A549 (cell line): ENCODE data around the gene SLIT1. TPM values are rescaled to one million over a fixed set of nuclear protein-coding genes. Genes with fewer than 3 reads are reported as not detected.

Source experiments
- ATAC-seq, 2 experiments: fragments of 200-7000 bp in 1 of 2; fragments of >200 bp in 1 of 2; cut with Nextera tagmentation in 1 of 2; cut with Tn5 transposase in 1 of 2; 3 replicates each; pipeline versions ENCODE4 v1.8.0 to v1.9.1; 2018 to 2020; ENCODE audit warnings: mild to moderate bottlenecking in 1 of 2, moderate library complexity in 1 of 2
- CTCF ChIA-PET: fragments of 300-600 bp; sonication (Branson Sonifier 250); formaldehyde crosslinking; extraction: SDS; loops from one replicate; lab custom pipeline; 2021; ENCODE audit warnings: antibody characterized with exemption, inconsistent platforms; lab: Yijun Ruan, JAX
- POLR2A ChIA-PET: fragments of 350-600 bp; formaldehyde crosslinking; extraction: SDS; loops from one replicate; lab custom pipeline; 2021; ENCODE audit warnings: antibody characterized with exemption, inconsistent platforms; lab: Yijun Ruan, JAX
- DNase-seq, 2 experiments: peaks; one replicate each; pipeline versions ENCODE4 v3.0.0 to v3.0.0-alpha.2; 2011 to 2016; ENCODE audit warnings: low read depth in 1 of 2, low spot score in 1 of 2
- FAIRE-seq: peaks from 2 replicates; lab custom pipeline; 2011; peaks lifted over from hg19 to GRCh38; lab: Jason Lieb, UNC
- H3K27ac ChIP-seq, 2 experiments: fragments of >200 bp; sonication (Bioruptor Twin); formaldehyde crosslinking; 3 replicates each; pipeline ENCODE4 v1.5.1; 2016 to 2017
- H3K4me1 ChIP-seq: fragments of >200 bp; sonication (Bioruptor Twin); formaldehyde crosslinking; 3 replicates; pipeline ENCODE4 v1.6.1; 2016
- H3K4me2 ChIP-seq: fragments of >200 bp; sonication (Bioruptor Twin); formaldehyde crosslinking; 3 replicates; pipeline ENCODE4 v1.6.1; 2016
- H3K4me3 ChIP-seq: fragments of >200 bp; sonication (Bioruptor Twin); formaldehyde crosslinking; 3 replicates; pipeline ENCODE4 v1.5.1; 2016
- H3K9me3 ChIP-seq: fragments of >200 bp; sonication (Bioruptor Twin); formaldehyde crosslinking; 3 replicates; pipeline ENCODE4 v1.6.1; 2016
- BHLHE40 ChIP-seq: IDR thresholded peaks from 2 replicates; pipeline ENCODE4 v1.6.1; 2012; ENCODE audit warnings: low read depth, low read length, inconsistent platforms
- CHD4 ChIP-seq: fragments of 200-600 bp; sonication (generic); IDR thresholded peaks from 2 replicates; pipeline ENCODE4 v1.6.1; 2016; ENCODE audit warnings: antibody characterized with exemption, mild to moderate bottlenecking, borderline replicate concordance
- E2F6 ChIP-seq: IDR thresholded peaks from 2 replicates; pipeline ENCODE4 v1.6.1; 2012; ENCODE audit warnings: low read depth, borderline replicate concordance
- ELK1 ChIP-seq: fragments of 150-350 bp; IDR thresholded peaks from 2 replicates; pipeline ENCODE4 v1.6.1; 2014; ENCODE audit warnings: low read depth, mild to moderate bottlenecking, low read length
- FOSL2 ChIP-seq, 2 experiments: fragments of 450-650 bp in 1 of 2; fragments of >200 bp in 1 of 2; sonication (Bioruptor Twin) in 1 of 2; formaldehyde crosslinking; IDR thresholded peaks; 2 replicates each; pipeline versions ENCODE4 v1.5.0 to v1.6.1; 2016 to 2020; ENCODE audit warnings: mild to moderate bottlenecking in 1 of 2, moderate library complexity in 1 of 2
- GATA3 ChIP-seq: IDR thresholded peaks from 2 replicates; pipeline ENCODE4 v1.6.1; 2012; ENCODE audit warnings: borderline replicate concordance
- HDAC2 ChIP-seq: fragments of 200-600 bp; sonication (generic); IDR thresholded peaks from 2 replicates; pipeline ENCODE4 v1.6.1; 2016
- HOXA7 ChIP-seq: fragments of 250-450 bp; sonication (Bioruptor Pico); IDR thresholded peaks from 2 replicates; pipeline ENCODE4 v1.5.0; 2020; ENCODE audit warnings: mild to moderate bottlenecking, moderate library complexity
- HOXB5 ChIP-seq: fragments of 250-450 bp; sonication (Bioruptor Pico); IDR thresholded peaks from 2 replicates; pipeline ENCODE4 v1.5.0; 2020; ENCODE audit warnings: mild to moderate bottlenecking, moderate library complexity
- JUN ChIP-seq, 2 experiments: fragments of >200 bp; sonication (Bioruptor Twin); formaldehyde crosslinking; IDR thresholded peaks; 2 replicates in 1 of 2; 3 replicates in 1 of 2; pipeline ENCODE4 v1.6.1; 2016 to 2017
- KDM1A ChIP-seq: fragments of 200-600 bp; sonication (generic); IDR thresholded peaks from 2 replicates; pipeline ENCODE4 v1.6.1; 2016; ENCODE audit warnings: low read depth, mild to moderate bottlenecking
- KDM5A ChIP-seq: fragments of 200-600 bp; sonication (generic); IDR thresholded peaks from 2 replicates; pipeline ENCODE4 v1.6.1; 2016; ENCODE audit warnings: antibody characterized with exemption, mild to moderate bottlenecking
- MAZ ChIP-seq: fragments of 150-350 bp; IDR thresholded peaks from 2 replicates; pipeline ENCODE4 v1.6.1; 2014; ENCODE audit warnings: antibody characterized with exemption, low read depth, low read length, borderline replicate concordance
- MYC ChIP-seq: IDR thresholded peaks from 2 replicates; pipeline ENCODE4 v1.6.1; 2012; ENCODE audit warnings: mild to moderate bottlenecking, inconsistent platforms, low read length, improper control_type of control experiment, borderline replicate concordance
- NFE2L2 ChIP-seq: fragments of 150-350 bp; conservative IDR thresholded peaks from 2 replicates; pipeline ENCODE4 v1.6.1; 2014; ENCODE audit warnings: low read length
- NR3C1 ChIP-seq: fragments of >200 bp; sonication (Bioruptor Twin); formaldehyde crosslinking; IDR thresholded peaks from 3 replicates; pipeline ENCODE4 v1.6.1; 2017
- POLR2AphosphoS2 ChIP-seq: conservative IDR thresholded peaks from 2 replicates; pipeline ENCODE4 v1.6.1; 2012; ENCODE audit warnings: low read length, improper control_type of control experiment, inconsistent platforms
- RCOR1 ChIP-seq: fragments of 150-350 bp; IDR thresholded peaks from 2 replicates; pipeline ENCODE4 v1.6.1; 2014; ENCODE audit warnings: antibody characterized with exemption, low read length, low read depth
- REST ChIP-seq: fragments of 200-600 bp; sonication (generic); IDR thresholded peaks from 2 replicates; pipeline ENCODE4 v1.6.1; 2016; ENCODE audit warnings: antibody characterized with exemption, mild to moderate bottlenecking, moderate library complexity
- RFX5 ChIP-seq: fragments of 450-650 bp; IDR thresholded peaks from 2 replicates; pipeline ENCODE4 v1.7.1; 2014; ENCODE audit warnings: antibody characterized with exemption, mild to moderate bottlenecking, moderate library complexity
- RNF2 ChIP-seq: fragments of 200-600 bp; sonication (generic); IDR thresholded peaks from 2 replicates; pipeline ENCODE4 v1.6.1; 2016; ENCODE audit warnings: low read depth, mild to moderate bottlenecking, antibody characterized with exemption, moderate library complexity, borderline replicate concordance
- SMC3 ChIP-seq: fragments of >200 bp; sonication (Bioruptor Twin); formaldehyde crosslinking; IDR thresholded peaks from 3 replicates; pipeline ENCODE4 v1.6.1; 2018; ENCODE audit warnings: inconsistent platforms
- SREBF2 ChIP-seq: fragments of 450-650 bp; IDR thresholded peaks from 2 replicates; pipeline ENCODE4 v1.6.1; 2014; ENCODE audit warnings: mild to moderate bottlenecking, moderate library complexity
- TFCP2L1 ChIP-seq: fragments of 250-450 bp; sonication (Bioruptor Pico); IDR thresholded peaks from 2 replicates; pipeline ENCODE4 v1.5.0; 2021; ENCODE audit warnings: mild to moderate bottlenecking
- ZC3H11A ChIP-seq: fragments of 450-650 bp; IDR thresholded peaks from 2 replicates; pipeline ENCODE4 v1.6.1; 2014; ENCODE audit warnings: antibody characterized with exemption, mild to moderate bottlenecking
- ZNF302 ChIP-seq: fragments of 250-450 bp; sonication (Bioruptor Pico); IDR thresholded peaks from 2 replicates; pipeline ENCODE4 v1.9.0; 2021; ENCODE audit warnings: inconsistent platforms, mild to moderate bottlenecking, moderate library complexity
- WGBS: methylation state at CpG from one replicate; pipeline ENCODE4 v1.1.6; 2017; ENCODE audit errors: missing lambda C conversion rate; 5-methylcytosine and 5-hydroxymethylcytosine counted together
- polyA plus RNA-seq, 4 experiments: library from polyadenylated mRNA; depleted of rRNA in 3 of 4; stranded (reverse); fragments of >200 nt; fragmentation: RNase III in 1 of 4; extraction: RNeasy Plus Mini Kit Qiagen cat#74134 plus additional on column Dnase treatment in 1 of 4; gene quantifications; 2 replicates in 3 of 4; 3 replicates in 1 of 4; pipeline ENCODE4 v1.2.3, GENCODE V29; 2011 to 2017

The SLIT1 gene
- polyA plus RNA-seq, 2 of the 4 experiments (the other 2 are of a cell fraction) = 0.05 to 0.09 TPM

DNA sequence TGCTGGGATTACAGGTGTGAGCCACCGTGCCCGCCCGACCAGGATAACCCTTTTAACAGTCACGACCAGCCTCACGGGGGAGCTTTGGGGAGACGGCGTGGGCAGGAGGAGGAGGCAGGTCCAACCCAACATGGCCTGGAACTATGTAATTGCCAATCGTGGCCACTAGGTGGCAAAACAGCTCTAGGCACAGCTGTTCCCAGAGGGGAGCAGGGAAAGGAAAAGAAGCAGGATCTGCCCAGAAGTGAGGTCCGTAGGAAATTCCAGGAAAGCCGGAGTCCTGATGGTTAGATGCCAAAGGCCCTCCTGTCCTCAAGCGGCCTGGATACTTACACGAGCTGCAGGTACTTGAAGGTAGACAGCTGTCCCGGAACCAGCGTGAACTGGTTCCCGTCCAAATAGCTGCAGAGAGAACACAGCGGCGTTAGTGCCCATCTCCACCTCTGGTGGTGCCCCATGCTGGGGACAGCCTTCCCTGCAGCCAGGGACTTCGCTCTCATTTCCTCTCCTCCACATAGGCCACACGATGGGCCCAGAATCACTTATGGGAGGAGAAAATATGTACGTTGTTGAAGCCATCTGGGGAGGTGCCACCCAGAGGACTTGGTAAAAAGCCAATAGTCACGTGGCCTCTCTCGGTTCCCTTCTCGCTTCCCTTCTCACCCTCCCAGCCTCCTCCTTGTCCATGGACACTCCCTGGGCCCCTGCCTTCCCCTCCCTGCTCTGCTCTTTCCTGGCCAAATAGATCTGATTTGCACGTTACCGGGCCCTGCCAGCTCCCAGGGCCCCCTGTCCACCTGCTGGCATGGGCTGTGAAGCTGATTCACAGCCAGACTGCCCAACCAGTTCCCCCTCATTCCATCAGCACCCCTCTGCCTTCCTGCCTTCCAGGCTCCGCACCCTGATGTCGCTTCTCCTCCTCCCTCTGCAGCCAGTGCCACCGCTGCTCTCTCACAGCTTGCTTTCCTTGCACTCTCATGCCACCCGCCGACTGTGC is 148.1 kb downstream of the SLIT1 start (continued):
- no peak for TF ChIP-seq REST
- TF ChIP-seq KDM5A = no peak
- no peak for TF ChIP-seq RCOR1
- no peak for TF ChIP-seq RFX5

DNA sequence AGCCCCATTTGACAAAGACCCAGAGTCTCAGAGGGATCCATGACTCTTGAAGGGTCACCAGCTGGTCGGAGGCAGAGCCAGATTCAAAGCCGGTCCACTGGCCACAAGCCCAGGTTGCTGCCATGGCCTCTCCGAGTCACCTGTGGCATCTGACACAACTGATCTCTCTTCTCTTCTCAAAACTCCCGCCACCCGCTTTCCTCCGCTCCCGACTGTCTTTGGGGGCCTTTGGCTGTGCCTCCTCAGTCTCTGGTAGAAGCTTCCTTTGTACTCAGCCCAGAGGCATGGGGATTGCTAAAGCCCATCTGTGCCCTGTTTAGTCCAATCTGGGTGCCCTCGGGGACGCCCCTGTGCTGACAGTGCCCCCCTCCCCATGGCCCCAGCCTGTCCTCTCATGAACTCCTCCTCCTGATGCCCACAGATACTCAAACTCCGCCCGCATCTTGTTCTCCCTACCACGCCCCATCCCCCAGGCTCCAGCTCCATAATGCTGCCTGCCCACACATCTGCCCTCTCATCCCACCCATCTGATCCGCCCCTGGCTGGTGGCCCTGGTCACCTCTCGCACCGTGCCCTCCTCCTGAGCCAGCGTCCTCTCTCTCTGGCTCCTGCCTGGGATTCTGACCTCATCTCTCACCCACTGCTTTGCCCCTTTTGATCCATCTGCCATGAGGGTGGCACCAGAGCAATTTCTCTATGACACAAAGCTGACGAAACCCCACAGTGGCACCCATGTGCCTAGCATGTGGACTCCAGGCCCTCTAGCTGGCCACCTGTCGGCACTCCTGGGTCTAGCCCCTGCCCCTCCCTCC is 150.6 kb downstream of the SLIT1 start:
- ATAC-seq (no peak), FAIRE-seq (no peak), DNase-seq (no peak)
- Histone ChIP-seq H3K4me1 (no peaks in the 10 kb centered on the region), H3K4me2 (no peak overlapping the region), H3K9me3 (no peaks in the 10 kb centered on the region), H3K4me3 (no peak overlapping the region), H3K27ac (no peak overlapping the region)
- WGBS = 65% methylated on average over 18 of the region's 18 CpGs
- ChIA-PET CTCF (interaction anchor here (0.5 to 5.9 kb wide), 10 partner anchors 10 to 1001 kb away, joined by 3 to 99 read pairs (median 14); no protein-coding TSS in a partner anchor), POLR2A (no interaction called here)
- TF ChIP-seq NR3C1 (no peak), ELK1 (no peak), ZC3H11A (no peak), MAZ (no peak), CHD4 (no peak), SMC3 (no peak), FOSL2 (IDR thresholded peaks at IDR 0.05) (no peak), FOSL2 (CRISPR knock-in tag; IDR thresholded peaks at IDR 0.05) (no peak), E2F6 (no peak), JUN (IDR thresholded peaks at IDR 0.05) (no peak), RNF2 (no peak)
- TF ChIP-seq, all 56 proteins: peak for 0

DNA sequence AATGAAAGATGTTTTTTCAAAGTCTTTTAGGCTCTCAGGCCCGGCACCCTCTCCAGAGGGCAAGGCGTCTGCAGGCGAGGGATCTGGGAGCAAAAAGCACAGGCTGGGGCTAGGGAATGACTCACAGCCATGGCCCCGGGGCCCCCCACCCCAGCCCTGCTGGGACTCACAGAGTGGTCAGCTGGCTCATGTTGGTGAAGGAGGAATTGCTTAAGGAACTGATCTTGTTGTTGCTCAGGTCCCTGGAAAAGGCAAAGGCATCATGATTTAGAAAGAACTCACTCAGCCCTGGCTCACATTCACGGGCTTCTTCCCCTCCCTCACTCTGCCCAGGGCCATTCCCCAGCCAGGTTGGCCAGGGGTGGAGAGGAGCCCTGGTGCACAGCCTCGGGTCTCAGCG is 151.5 kb downstream of the SLIT1 start:
- ATAC-seq (no peak), DNase-seq (no peak), FAIRE-seq (no peak)
- H3K4me2 ChIP-seq = no peak overlapping the region
- no peak overlapping the region for H3K4me3 ChIP-seq
- no peak overlapping the region for H3K27ac ChIP-seq
- H3K4me1 ChIP-seq = no peaks in the 10 kb centered on the region
- no peaks in the 10 kb centered on the region for H3K9me3 ChIP-seq
- POLR2A ChIA-PET = no interaction called here
- CTCF ChIA-PET = interaction anchor here (1.0 to 5.9 kb wide), 7 partner anchors 9 to 201 kb away, joined by 3 to 99 read pairs (median 24); no protein-coding TSS in a partner anchor
- 57% methylated on average over 7 of the region's 7 CpGs for WGBS
- TF ChIP-seq HDAC2 (no peak), GATA3 (no peak), TFCP2L1 (CRISPR knock-in tag) (no peak), ZNF302 (CRISPR knock-in tag) (no peak), SREBF2 (no peak), MYC (no peak), KDM1A (no peak), POLR2AphosphoS2 (no peak), HOXB5 (no peak), E2F6 (no peak), BHLHE40 (no peak), NFE2L2 (no peak), HOXA7 (no peak)
